ENCODE measurements around the gene EPAS1. TPM values are rescaled to one million over a fixed set of nuclear protein-coding genes. Genes with fewer than 3 reads are reported as not detected.

EPAS1 gene
- total RNA-seq, 1 donor from 2014 or later = 48.5 TPM

DNA sequence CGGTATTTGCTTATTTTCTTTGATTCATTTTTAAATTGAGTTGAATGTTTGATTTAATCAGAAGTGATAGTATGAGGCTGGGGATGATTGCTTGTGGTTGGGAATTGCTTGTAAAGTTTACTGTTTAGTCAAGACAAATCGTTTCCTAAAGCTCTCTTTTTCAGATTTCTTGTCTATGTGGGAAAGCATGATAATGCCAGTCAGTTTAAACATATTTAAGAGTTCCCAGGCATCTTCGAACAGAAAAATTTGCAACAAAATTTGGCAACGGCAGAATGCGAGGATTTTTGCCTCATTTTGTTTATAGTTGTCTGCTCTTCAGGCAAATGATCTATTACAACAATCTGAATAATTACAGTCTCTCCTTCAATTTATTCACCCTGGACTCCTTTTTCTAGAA lies 22.5 kb downstream of the EPAS1 start:
- DNase-seq (ENCODE audit: low read depth) = no peak

DNA sequence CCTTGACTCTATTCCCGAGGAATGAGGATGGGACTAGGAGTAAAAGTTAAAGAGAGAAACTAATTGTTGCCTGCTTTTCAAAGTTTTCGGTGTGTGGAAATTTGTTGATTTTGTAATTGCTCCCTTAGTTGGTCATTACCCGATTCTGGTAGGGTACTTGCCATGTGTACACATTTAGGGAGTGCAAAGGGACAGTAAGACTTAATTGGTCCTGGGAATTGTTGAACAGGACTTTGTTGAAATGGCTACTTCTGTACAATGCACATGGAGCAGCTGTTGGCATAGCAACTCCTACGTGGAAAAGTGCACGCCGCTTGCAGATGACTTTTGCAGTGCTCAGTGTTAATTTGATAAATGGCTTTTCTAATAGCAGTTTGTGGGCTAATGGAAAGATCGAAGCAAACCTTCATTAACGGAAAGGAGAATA lies 22.9 kb downstream of the EPAS1 start:
- DNase-seq (ENCODE audit: low read depth) = no peak

DNA sequence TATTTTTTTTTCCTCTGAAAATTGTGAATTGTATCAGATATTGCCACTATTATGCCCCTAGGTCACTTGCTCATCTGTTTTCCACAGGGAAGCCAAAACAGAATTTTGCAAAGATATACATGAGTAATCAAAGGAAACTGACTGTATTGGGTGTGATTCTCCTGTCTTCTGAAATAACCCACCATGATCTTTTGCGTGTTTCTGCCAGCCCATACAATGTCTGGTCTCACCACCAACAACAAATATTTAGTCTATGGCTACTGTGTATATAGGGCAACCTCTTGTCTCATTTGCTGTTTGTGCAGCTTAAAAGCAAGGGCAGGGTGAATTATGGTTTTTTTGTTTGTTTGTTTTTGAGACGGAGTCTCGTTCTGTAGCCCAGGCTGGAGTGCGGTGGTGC lies 26.5 kb downstream of the EPAS1 start:
- no peak for DNase-seq (ENCODE audit: low read depth)

DNA sequence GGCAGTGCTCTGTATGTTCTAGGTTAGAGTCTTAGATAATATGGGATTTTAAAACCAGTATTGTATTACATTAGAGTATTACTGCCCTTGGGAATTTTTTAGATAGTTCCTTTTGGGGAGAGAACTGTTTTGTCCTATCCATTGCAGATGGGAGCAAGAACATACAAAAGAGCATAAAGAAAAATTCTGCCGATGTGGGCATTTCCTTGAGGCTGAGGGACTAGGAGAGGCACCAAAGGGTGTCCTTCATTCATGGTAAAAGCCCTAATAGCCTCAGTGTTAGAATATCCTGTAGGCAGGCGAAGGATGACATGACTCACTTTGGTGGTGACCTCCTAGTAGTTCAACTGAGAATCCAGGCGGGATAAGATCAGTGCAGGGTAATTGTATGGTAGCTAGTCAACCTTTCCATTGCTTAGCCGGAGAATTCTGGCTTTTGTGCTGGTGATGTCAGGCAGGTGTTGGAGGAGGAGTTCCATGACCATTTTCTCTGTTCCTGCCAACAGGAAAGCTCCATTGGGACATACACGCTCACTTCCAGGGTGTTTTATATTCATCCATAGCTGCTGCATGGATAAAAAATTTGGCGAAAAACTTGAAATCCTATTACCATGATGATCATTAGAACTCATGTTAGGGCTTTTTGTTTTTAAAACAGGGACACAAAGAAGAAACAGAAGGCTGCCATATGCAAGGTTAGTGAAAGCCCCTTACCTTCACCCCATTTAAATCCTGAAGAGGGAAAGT lies 28.1 kb downstream of the EPAS1 start:
- no peak for DNase-seq (ENCODE audit: low read depth)

DNA sequence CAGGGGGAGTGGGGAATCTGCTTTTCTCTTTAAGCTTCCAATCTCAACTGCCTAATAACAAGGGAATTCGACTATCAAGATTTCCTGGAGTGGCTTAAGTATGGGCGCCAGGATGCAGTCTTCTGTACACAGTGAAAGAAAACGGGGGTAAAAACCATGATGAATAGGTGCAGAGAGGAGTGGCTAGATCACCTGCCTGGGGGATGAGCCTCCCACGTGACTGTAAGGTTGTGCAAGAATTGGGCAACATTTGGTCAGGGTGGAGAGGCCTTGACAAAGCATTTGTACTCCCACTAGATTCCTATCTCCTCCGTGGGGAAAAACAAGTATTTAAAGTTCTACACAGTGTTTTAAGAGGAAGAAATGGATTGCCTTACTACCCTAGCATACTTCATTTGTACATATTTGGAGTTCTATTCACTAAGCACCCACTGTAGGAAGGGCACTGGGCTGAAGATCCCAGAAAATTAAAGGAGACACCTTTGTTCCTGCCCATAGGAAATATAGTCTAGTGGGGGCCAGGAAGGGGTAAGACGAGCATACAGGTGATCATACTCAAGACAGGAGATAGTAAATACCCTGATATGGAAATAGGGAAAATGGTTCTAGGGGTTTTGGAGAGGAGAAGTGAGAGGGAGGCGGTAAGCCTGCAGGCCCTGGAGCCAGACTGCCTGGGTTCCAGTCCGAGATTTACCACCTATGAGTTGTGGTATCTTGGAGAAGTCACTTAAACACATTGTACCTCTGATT lies 29.2 kb downstream of the EPAS1 start:
- no peak for DNase-seq (ENCODE audit: low read depth)

DNA sequence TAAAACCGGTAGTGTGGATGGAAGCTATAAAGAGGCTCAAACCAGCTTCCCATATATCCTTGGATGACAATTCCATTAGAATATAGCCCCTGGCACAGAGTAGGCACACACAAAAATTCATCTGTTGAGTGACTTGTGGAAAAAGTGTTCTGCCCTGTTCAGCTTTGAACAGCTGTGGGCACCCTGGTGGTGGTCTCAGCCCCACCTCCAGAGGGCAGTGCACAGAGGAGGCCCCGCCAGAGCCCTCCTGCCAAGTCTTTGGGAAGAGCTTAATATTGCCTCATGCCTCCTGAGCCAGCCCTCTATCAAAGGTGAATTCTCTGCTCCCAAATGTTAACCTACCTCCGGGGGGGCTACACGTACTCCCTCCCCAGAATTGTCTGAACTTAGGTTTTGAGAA lies 30.4 kb downstream of the EPAS1 start:
- no peak for DNase-seq (ENCODE audit: low read depth)

DNA sequence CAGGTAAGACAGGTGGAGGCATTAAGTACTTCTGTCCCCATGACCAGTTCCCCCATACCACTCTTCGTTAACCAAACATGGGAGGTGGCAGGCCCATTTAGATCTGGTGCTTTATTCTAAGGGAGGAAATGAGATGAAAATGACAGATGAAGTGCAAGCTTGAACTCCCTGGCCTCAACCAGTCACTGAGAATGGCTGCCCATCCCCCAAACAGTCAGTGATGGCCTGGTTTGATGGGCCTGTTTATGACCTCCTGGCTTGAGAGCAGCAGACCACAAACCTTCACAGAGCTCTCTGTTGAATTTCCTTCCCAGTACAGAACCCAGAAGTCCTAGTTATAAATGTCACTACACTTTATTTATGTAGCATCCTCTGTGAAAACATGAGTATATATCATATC lies 31.1 kb downstream of the EPAS1 start:
- DNase-seq (ENCODE audit: low read depth) = no peak

DNA sequence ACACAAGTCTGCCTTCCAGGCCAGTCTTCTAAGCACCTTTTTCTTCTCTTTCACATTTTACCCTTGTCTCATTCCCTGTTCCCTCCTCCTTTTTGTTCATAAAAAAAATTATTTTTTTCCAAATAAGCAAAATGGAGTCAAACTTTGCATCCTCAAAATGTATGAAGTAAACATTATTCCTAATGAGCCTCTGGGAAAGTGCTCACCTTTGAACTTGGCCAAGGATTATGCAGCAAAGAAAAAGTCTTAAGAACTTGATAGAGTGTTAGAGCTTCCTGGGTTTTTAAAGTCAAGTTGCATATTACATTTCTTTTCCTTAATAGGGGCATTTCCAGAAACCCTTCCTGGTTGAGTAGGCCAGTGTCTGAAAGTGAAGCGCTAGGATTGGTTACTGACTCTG lies 31.6 kb downstream of the EPAS1 start:
- no peak for DNase-seq (ENCODE audit: low read depth)

DNA sequence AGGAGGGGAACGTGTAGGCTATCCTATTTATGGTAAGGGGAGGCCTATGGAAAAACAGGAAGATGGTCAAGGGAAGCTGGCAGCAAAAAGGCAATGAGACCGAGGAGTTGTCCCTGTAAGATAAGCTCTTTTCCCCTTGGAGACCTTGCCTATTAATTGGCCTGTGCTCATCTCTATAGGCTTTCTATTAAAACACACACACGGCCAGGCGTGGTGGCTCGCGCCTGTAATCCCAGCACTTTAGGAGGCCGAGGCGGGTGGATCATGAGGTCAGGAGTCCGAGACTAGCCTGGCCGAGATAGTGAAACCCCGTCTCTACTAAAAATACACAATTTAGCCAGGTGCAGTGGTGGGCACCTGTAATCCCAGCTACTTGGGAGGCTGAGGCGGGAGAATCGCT lies 32.1 kb downstream of the EPAS1 start:
- no peak for DNase-seq (ENCODE audit: low read depth)

DNA sequence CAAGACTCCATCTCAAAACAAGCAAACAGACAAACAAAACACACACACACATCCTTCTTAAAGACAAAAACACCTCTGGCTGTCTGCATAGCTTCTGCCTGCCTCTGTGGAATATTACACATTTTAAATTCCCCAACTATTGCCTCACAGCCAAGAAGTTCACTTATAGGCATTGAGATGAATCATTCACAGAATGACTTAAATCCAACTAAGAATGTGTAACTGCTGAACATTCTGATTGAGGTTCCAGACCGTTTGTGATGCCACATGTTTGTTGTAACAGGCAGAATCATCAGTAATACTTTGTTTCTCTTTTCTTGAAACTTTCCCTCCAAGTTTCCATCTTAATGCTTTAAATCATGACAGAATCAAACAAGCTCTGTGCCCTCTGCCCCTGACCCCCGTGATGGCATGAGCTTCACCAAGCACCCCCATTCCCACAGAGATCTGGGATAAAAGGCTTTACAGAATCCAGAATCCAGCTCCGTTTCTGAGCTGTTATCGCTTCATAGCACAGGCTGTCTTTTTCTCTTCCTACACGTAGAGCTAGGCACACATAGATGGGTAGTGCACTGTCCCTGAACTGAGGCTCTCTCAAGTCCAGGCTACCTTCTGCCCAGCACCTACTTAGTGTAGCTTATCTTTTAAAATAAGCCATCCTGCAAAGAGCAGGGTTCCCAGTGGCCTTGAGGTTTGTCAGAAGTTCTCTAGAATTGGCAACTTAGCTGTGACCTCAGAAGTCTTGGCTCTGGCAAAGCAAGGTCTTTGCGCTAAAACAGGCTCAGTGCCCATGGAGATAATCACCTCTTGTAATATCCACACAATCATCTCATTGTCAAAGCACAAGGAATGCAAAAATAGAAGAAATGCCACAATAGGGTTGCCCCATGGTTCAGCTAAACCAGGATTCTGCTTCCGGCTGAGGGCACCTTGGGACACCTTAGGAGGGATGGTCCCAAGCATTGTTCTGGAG lies 32.9 kb downstream of the EPAS1 start:
- DNase-seq (ENCODE audit: low read depth) = no peak

DNA sequence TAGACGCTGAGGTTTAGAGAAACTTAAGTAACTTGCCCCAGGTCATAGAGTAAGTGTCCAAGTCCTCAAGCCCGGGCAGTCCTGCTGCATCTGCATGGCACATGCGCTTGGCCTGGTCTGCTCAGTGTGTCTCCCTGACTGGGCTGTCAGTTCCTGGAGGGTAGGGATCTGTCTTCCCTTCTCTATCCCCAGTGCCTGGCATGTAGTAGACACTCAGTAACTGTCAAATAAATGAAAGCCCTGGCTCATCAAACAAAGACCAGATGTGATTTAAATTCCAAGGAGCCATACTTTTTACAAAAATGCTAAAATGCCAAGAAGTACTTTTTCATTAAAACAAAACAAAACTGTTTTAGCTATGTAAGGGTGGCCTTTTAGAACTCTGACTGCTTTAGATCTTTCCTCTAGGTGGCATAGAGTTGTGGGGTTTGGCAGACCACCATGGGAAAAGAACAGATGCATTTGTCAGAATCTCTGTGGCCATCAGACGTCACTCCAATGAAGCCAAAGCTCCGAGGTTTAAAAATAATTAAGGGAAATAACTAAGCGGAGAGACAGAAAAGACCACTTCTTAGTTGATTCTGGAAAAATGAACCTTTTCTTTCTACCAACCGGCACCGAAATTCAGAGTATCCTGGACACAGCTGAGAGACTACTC lies 34.0 kb downstream of the EPAS1 start:
- no peak for DNase-seq (ENCODE audit: low read depth)

DNA sequence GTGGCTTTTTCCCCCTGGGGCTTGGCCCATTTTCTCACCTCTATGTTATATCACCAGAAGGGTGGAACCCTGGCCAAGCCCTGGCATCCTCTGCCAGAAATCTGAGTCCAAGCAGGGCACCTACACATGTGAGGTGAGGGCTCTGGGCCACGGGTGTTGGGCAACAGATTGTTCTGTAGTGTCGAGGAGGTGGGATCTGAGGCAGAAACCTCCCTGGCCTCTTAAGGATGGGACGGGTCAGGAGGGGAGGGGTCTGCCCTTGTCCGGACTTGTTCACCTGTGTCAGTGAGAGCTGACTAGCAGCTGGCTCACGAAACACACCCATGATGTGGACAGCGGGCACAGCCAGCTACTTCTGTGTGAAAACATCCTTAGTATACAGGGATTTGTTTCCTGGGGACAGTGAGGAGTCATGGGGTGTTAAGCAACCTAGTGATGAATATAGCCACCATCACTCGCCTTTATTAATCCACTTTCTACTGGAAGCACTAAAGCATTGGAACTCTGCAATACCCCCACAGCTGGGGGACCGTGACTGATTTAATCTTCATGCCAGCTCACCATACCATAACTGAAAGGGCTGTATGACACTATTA lies 35.6 kb downstream of the EPAS1 start:
- DNase-seq (ENCODE audit: low read depth) = no peak

DNA sequence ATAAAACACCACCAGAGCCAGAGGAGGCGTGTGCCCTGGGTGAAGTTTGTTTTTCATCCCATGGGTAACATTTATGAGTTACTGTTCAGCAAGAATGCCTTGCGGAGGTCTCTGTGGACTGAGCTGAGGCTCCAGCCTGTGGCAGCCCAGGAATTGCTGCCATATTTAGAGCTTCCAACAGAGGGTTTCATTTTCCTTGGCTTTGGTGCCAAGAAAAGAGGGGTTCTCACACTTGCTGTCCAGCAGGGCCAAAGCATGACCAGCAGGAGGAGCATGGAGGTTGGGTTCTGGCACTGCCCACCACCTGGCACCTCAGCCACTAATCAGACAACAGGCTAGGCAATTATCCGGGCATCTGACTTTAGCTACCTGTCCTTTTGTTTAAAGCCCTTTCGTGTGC lies 36.7 kb downstream of the EPAS1 start:
- DNase-seq (ENCODE audit: low read depth) = peak; percentile 71

DNA sequence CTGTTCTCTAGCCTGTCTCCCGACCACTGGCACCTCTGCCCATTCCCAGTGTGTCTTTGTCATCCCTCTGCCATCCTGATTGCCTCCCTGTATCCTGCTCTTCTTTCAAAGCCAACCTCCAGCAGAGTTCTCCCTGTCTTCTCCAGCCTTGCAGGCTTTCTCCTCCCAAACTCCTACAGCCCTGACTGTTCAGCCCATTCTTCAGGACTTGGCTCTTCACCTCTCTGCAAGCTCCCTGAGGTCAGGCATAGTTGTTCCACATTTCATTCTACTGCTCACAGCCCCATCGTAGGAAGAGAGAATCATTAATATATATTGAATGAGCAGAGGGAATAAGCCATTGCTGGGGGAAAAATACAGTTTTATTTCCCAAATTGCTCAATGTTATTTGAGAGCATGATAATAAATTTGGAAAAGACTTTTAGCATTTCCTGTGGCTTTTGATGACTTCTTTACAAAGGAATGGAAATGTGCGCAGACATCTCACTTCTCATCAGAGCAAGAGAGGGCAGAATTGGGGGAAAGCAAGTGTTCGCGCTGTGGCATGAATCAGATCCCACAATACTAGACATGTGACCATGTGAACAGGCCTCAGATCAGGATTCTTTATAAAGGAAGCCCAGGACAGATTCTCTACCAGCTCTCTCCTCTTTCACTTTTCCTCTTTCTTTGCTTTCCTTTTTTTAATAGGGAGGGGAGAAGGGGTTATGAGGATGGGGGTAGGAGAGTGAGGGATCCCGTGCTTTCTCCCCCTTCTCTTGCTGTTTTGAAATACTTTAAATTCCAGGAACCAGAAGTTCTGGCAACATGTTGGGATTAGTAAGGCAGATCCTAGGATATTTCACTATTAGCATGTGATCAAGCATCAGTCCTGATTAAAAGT lies 37.4 kb downstream of the EPAS1 start:
- peak; percentile 88 for DNase-seq (ENCODE audit: low read depth)

DNA sequence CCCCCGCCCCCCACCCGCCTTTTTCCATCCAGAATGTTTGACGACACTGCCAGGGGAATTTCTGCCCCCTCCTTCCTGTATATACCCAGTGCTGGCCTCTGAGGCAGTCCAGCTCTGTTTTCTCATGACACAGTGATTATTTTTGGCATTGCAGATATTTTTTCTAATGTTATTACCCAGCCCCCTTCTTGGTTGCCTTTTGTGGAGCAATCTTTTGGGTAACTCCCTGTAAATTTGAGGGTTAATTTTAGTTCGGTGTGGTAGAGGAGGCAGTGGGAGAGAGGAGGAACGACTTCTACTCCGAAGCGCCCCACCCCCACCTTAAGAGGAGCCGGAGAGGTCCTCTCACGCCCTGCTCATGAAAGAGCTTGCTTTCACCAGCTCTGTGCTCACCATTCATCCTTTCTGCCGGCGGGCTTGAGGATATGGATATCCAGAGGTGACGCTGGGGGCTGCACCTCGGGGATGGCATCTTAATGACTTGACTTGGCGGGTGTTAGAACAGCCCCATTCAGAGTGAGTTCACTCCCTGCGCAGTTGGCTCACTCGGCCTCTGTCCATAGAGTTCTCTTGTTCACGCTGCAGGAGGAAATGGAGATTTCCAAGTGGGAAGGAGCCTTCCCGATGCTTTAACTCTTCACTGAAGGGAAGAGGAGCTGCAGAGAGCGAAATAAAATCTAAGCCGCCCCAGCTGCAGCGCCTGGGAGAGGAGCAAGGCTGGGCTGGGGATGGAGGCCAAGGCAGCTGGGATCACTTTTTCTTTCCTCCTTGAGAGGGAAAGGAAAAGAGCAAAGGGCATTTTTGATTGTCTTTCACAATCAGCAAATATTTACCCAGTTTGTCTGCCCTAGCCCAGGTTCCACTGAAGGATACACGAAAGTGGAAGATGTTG lies 38.4 kb downstream of the EPAS1 start:
- peak; percentile 79 for DNase-seq (ENCODE audit: low read depth)

DNA sequence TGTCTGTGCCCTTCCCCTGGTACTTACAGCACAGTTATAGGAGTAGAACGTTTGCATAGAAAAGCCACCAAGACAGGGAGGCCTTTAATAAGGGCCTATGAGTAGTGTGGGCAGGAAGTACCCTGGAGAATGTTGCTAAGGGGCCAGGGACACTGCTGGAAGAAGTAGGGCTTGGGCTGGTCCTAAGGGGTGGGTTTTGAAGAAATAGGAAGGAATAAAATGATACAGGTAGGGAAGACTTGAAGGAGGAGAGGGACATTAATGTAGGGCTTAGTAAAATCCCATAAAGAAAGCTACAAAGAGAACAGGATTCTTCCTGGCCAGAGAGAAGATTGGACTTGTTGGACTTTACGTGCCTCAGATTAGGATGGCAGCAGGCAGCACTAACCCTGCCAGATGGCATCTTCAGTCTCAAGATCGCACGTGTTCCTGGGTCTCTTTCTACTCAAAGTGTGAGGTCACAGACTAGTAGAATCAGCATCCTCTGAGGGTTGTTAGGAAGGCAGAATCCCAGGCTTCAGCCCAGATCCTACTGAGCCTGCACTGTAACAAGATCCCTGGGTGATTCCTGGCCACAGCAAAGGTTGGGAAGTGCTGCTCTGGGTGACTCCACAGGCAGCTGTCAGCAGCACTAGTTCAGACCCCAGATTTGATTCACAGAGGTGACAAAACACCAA lies 39.2 kb downstream of the EPAS1 start:
- peak; percentile 84 for DNase-seq (ENCODE audit: low read depth)

DNA sequence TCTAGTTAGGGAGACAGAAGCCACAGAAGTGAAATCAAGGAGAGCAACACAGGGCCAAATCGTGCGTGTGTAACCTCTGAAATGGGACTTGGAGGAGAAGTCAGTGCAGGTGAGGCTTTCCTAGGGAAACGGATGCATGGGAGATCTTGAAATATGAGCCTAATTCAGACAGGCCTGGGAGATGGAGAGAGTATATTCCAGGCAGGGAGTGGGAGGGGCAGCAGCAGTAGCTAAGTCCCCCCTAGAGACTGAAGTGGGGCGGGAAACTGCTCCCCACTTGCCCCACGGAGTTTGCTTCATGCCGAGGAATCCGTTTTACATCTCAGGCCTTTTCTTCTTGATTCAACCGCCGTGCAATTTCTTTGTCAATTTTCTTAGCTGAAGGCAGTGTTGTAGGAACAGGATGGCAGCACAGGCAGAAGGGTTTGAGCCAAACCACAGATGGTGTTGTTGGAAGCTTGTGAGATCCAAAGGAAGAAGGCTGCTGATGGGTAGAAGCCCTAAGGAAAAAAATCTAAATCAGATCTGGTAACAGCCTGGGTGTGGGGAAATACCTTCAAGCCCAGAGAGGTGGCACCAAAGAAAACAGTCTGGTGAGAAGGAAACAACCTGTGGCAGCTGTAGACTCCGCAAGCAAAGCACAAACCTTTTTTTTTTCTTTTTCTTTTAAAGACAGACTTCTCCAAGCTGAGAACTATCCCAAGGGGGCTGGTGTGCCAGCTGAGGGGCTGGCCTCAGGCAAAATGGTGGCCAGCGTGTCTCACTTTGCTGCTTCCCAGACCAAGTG lies 40.2 kb downstream of the EPAS1 start:
- peak; percentile 44 for DNase-seq (ENCODE audit: low read depth)
